NCI-H2081 treated with DMSO at 0.1 percent for 48 hours (cell line): ENCODE results near the gene TEX12.
"Not testable (repeated sequence)": the region's sequence is repeated elsewhere in the genome, so short reads cannot be mapped to it uniquely, and the experiment has no call there.

ENCODE experiments used
- DNase-seq: peaks from one replicate; lab custom pipeline; 2025; lab: John Stamatoyannopoulos, UW

The TEX12 gene

DNA sequence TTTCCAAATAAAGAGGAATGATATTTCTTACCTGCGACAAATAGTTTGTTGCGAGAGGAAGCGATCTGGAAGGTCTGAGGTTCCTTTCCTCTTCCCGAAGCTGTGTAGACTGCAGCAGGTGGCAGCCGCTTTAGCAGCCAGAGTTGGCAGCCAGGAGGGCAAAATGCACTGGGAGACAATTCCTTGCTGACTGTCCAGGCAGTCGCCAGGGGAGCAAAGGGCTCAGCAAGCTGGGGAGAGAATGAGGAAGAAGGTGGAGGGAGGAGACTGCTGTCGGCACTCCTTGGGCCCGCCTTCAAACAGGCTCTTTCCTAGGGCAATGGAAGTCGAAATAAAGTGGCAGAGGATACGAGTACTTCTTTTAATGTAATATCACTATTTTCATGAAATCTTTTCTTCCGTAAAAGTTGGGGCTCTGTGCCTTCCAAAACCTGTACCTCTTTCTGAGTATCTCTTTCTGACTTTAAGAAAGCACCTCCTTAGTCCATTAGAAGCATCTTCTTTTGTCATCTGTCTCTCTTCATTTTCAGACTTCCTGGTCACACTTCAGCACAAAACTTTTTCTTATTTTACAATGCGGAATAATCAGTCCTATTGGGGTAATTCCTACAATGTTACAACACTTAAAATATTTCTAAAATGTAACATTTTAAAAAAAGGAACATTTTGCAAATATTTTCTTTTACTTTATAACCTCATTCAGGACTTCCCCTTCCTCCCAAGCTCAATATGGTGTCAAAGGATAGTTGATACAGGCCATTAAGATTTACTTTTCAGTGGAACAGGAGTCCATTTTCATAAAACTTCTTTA, 3.1 kb upstream of the TEX12 start, which contains the start of gene IL18:
Gene IL18 (minus strand): TSS at position 220 of the 811 bp plus-strand sequence. CDS start 9,041 bp downstream, outside the sequence.
- DNase-seq = no peak

DNA sequence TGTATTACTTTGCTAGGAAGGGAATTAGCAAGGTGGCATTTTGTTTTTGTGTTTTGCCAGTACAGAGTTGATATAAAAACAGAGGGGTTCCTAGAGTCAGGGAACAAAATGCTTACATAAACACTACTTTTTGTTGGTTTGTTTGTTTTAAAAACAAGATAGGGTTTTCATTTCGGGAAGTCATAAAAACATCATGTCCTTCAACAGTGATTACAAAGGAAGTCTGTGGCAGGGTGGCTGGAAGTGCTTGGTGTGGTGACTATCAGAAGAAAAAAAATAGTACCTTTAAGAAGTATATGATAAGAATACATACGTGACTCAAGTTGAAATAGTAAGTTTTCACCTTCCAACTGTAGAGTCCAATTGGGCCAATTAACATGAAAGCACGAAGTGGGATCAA, 2.1 kb upstream of the TEX12 start:
- DNase-seq = no peak

DNA sequence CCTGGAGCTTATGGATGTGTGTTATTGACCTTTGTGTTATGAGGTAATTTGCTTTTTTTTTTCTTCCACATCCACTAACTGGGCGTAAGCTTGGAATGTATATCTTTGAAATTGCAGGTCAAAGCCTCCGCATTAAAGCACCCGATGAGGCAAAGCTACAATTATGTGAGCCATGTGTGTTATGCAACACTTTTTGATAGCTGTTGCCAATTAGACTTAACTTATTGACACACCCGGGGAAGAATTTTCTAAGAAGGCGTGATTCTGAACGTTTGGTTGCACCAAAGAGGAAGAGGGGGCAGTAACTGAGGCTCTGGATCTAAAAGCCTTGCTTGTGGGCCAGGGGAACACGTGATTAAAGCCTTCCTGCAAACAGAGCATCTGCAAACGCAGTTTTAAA, 610 bp upstream of the TEX12 start:
- DNase-seq = no peak

DNA sequence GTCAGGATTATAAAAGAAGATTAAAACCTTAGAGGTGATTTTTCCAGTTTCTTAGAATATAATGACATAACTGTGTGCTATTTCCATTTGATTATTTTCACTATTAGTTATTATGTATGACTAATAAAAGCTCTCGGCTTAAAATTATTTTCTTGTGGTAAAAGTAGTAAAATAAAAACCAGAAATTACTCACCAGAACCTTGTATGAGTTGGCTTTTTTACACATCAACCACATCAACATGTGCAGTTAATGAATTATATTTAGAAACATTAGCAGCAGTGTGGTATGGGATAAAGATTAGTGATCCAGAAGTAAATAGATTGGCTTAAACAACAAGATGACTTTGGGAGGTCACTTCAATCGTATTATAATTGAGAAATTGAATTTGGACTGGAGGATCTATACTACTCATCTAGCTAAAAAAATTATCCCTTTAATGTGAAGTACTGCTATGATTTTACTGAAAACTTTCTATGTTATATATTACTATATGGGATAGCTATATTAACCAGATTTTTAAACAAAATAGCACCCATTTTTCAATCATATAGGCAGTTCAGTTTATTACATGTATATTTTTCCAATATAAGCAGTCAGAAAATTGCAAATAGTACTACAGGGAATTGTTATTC, 5.3 kb downstream of the TEX12 start:
- no peak for DNase-seq

DNA sequence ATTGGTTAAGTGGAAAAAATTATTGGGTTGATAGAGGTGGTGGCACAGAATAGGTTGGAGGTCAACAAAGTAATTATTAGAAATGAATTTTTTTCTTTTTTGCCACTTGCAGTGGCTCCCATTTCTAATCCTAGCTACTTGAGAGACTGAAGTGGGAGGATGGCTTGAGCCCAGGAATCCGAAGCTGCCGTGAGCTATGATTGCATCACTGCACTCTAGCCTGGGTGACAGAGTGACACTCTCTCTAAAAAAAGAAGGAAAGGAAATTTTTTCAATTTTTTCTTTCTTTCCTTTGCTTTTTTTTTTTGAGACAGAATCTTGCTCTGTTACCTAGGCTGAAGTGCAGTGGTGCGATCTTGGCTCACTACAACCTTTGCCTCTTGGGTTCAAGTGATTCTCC, 6.0 kb downstream of the TEX12 start:
- DNase-seq = no peak

DNA sequence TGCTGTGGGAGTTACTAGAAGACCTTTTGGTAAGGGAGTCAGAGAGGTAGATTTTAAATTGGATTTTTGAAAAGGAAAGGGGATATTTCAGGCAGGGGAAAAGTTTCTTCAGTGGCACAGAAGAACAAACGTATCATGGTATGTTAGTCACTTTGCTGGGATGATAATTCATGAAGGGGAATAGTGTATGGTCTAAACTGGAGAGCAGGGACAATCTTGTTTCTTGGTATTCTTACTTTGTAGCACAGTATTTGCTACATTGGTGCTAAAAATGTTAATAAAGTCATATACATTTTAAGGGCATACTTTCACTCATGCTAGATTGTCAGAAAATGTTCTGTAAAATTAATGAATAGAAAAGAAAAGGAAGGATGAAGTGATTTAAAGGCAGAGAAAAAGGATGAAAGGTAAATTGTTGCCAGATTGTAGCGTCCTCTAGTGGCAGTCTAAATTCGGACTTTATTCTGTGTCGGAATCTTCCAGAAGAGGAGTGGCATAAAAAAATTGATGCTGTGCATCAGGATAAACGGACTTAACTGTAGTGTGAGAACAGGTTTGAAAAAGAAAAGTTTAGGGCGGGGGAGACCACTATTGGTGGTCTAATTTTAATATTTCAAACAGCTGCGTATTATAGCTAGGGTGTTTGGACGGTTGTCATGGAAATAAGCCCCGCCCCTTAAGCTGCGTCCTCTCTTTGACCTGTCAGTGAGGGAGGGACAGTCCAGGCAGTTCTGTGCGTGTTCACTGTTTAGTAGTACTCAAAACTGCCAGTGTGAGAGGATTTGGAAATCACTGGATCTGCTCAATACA, 7.8 kb downstream of the TEX12 start, which contains the start of gene BCO2:
Gene BCO2 (plus strand): TSS at position 724 of the 810 bp plus-strand sequence. CDS start 90 bp downstream, outside the sequence.
- DNase-seq = peak; percentile 20

DNA sequence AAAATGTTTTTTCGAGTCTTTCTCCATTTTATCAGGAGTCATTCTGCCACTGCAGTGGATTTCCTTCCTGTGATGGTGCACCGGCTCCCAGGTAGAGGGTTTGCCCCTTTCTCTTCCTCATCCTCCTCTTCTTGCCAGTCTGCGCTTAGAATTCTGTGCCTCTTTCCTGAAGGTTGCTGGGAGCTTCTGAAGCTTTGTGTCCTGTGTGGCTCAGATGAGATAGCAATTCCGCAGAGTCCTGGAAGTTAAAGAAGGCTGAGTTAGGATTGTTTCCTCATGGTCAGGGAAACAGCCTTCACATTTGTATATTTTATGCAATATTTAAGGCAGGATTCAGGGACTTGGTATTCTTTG, 8.4 kb downstream of the TEX12 start:
- DNase-seq = no peak

DNA sequence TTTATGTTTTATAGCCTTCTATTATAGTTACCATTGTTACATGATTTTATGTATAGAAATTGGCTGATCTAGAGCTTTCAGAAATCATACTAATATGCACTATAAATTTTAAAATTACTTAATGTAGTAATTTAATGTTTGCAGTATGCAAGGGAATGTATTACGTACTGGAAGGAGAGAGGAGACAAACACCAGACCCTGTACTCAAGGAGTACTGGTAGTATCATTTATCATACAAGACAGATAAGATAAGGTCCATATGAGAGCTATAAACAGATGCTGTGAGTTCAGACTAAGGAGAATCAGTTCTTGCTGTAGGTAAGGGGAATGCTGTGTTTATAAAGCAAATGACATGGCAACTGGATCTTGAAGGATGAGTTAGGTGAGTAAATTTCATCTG, 8.9 kb downstream of the TEX12 start:
- DNase-seq = no peak

DNA sequence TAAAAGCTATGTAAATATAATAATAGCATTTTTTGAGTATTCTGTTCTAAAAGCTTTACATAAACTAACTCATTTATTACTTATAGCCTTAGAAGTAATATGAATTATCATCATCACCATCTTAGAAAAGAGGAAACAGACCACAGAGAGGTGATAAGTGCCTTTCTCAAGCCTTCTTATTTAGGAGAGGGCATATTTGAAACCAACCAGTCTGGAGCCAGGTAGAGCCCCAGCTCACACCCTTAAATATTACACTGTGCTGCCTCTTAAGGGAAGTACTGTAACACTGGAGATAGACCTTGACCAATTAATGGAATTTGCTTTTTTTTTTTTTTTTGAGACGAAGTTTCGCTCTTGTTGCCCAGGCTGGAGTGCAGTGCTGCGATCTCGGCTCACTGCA, 10.4 kb downstream of the TEX12 start:
- DNase-seq = no peak

DNA sequence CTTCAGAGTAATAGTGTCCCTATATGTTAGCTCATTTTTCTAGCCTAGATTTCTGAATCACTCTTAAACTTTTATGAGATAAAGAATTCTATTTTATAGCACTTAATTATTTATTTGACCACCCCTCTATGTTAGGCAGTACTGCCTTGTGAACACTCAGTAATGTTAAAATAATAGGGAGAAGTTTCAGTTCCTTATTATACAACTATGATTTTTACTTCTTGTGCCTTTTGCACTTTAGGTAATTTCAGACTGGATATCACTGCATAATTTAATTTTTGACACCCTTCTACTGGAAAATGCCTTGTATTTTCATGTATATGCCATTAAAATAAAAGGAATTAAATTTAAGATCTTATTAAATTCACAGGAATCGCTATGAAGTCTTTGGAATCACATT, 11.3 kb downstream of the TEX12 start:
- no peak for DNase-seq

DNA sequence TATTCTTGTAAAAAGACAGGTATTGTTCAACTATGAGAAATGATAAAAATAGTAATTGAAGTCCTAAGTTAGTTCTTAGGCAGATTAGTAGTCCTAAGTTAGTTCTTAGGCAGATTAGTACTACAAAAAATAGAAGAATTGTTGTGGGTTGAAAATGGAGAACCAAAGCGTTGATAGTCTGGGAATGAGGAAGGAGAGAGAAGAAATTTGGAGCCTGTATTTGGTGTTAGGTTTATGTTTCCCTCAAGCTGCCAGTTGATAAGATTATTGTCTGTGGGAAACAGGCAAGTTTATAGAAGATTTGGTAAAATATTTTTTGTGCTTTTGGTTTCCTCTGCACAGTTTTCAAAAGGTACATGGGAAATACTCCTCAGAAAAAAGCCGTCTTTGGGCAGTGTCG, 11.8 kb downstream of the TEX12 start:
- DNase-seq = no peak

DNA sequence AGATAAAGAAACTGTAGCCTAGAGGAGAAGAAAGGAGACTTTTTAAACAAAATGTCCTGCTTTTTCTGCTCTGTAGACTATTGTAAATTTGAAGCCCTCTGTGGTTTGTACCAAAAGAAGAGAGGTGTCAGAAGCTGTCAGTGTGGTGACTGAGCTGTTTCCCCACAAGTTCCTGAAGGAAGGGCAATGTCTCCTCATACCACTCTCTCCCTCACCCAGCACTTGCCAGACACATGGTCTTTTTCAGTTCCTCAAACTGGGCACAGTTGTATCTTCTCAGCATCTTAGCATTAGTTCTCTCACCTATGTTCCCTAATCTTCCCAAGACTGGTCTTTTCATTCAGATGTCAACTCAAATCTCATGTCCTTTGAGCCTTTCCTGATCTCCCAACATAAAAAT, 12.4 kb downstream of the TEX12 start:
- no peak for DNase-seq

DNA sequence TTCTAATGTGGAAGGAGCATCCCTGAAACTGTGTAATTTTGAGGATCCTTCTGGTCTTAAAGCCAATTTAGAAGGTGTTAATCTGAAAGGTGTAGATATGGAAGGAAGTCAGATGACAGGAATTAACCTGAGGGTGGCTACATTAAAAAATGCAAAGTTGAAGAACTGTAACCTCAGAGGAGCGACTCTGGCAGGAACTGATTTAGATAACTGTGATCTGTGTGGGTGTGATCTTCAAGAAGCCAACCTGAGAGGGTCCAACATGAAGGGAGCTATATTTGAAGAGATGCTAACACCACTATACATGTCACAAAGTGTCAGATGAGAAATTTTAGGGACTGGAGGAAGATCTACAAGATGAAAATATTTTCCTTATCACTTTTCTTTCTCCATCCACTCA, 15.7 kb downstream of the TEX12 start:
- no peak for DNase-seq

DNA sequence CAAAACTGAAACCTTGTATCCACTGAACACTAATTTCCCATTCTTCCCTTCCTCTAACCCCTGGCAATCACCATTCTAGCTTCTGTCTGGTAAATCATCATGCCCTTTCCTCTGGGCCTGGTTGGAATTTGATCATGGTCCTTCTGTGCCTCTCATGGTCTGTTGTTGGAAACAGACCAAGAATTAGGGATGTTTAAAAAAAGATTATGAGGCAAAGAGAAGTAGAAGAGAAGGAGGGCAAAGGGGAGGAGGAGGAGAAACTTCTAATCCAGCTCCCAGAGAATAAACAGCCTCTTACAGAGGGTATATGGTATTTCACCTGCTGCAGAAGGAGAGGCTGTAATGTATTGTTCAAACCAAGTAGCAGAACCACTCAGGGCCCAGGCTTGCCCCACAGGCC, 18.7 kb downstream of the TEX12 start:
- DNase-seq = no peak

DNA sequence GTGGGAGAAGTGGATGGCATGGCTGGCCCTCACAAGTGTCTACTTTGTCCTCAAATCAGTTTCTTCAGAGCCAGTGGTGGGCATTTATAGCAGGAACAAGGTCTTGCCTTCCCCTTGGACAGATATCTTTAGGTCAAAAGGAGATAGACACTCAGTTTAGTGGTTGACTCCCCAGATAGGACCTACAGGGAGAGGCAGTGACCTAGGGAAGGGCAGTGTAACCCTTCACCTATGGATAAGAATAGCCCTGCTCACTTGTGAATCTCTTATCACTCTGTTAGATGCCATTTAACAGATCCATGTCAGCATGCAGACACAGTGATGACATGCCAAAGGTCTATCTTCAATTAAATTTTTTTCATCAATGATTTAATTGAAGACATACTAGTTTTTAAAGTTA, 19.1 kb downstream of the TEX12 start:
- no peak for DNase-seq

DNA sequence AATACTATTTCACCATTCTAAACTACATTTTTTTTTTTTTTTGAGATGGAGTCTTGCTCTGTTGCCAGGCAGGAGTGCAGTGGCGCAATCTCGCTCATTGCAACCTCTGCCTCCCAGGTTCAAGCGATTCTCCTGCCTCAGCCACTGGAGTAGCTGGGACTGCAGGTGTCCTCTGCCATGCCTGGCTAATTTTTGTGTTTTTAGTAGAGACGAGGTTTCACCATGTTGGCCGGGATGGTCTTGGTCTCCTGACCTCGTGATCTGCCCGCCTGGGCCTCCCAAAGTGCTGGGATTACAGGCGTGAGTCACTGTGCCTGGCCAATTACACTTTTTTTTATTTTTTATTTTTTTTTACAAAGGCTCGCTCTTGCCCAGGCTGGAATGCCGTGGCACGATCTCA, 27.9 kb downstream of the TEX12 start:
- not testable (repeated sequence) for DNase-seq

DNA sequence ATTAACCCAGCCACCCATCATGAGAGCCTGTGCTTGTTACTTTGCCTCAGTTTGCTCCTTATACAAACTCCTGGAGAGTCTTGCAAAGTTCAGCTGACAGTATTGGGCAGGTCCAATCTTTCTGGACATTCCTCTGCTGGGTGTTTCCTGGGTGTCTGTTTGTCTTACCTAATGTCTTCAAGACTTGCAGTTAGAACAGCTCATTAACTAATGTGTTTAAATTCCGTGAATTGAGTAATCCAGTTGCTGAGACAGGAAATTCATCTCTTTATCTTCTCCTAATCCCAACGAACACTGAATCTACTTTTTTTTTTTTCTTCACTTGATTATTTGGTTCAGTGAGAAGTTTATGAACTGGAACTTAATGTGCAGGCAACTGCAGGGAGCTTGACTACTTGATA, 28.8 kb downstream of the TEX12 start:
- DNase-seq = no peak

DNA sequence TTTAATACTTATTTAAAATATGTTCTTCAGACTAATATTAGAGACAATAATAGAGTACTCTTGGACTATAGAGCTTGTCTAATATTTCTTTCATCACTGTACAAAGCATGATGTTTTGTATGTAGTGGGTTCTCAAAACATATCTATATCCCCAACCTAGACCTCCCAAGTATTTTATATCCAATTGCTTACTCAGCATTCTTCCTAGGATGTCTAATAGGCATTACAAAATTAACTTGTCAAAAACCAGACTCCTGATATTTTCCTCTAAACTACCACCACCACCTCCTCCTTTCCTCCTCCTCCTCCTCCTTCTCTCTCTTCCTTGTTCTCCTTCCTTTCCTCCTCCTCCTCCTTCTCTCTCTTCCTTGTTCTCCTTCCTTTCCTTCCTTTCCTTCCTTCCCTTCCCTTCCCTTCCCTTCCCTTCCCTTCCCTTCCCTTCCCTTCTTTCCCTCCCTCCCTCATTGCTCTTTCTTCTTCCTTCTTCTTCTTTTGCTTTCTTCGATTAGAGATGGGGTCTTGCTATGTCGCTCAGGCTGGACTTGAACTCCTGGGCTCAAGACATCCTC, 29.4 kb downstream of the TEX12 start:
- no peak for DNase-seq

DNA sequence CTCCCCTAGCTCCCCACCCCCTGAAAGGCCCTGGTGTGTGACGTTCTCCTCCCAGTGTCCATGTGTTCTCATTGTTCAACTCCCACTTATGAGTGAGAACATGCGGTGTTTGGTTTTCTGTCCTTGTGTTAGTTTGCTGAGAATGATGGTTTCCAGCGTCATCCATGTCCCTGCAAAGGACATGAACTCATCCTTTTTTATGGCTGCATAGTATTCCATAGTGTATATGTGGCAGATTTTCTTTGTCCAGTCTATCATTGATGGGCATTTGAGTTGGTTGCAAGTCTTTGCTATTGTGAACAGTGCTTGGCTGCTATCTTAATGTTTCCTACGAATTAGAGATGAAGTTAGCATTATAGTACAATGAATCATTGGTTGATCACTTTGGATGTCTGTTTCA, 31.9 kb downstream of the TEX12 start:
- DNase-seq = not testable (repeated sequence)

DNA sequence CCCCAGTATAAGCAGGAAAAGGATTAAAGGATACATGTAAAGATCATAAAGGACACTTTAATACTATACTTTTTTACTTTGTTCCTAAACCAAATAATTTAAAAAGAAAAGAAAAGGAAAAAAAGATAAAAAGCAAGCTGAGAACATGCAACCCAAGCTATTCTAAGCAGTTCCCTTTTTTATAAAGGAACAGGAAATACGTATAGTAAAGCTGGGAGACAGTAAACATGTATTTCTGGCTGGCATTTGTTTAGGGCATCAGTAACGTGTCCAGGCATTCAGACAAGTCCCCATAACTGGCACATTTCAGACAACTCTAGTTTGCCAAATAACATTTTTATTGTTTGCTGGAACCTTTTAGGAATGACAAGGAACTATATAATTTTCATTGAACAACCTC, 33.1 kb downstream of the TEX12 start:
- no peak for DNase-seq

DNA sequence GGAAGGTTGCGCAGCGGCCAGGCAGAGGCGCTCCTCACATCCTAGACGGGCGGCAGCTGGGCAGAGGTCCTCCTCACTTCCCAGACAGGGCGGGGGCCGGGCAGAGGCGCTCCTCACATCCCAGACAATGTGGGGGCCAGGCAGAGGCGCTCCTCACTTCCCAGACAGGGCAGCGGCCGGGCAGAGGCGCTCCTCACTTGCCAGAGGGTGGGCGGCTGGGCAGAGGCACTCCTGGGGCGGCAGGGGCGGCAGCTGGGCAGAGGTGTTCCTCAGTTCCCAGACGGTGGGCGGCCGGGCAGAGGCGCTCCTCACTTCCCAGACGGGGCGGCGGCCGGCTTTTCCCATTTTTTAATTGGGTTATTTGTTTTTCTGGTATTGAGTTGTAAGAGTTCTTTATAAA, 38.9 kb downstream of the TEX12 start:
- no peak for DNase-seq

DNA sequence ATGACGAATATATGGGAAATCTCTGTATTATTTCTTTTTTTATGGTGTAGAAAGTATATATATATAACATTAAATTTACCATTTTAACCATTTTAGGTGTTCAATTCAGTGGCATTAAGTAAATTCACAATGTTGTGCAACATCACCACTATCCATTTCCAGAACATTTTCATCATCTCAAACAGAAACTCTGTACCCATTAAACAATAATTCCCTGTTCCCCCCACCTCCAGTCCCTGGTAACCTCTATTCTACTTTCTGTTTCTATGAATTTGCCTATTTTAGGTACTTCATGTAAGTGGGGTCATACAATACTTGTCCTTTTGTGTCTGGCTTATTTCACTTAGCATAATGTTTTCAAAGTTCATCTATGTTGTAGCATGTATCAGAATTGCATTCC, 43.7 kb downstream of the TEX12 start:
- no peak for DNase-seq

DNA sequence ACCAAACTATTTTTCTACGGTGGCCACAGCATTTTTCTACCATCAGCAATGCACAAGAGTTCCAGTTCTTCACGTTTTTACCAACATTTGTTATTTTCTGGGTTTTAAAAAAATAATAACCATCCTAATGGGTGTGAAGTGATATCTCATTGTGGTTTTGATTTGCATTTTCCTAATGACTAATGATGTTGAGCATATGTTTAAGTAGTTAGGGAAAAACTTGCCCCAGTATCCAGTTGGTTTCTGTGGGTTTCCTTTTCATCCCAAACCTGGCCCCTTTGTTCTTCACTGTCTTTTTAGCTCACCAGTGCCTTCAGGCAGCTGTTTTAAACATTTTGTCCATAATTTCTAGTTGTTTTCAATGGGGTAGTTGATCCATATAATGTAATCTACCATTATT, 44.4 kb downstream of the TEX12 start:
- DNase-seq = no peak
